GM03348 (cell line): ENCODE results near the gene ENPP7.
A peak's percentile ranks its signal among the peaks of the same experiment; 100 is the strongest.

Experiments
- DNase-seq: peaks from one replicate; pipeline ENCODE4 v3.0.0; 2012; ENCODE audit warnings: low spot score

The ENPP7 gene

GRCh38 chr17:79777894-79778503, 47.3 kb downstream of the ENPP7 start, which contains the start of gene CBX2:
CBX2 (plus strand) TSS chr17:79778148; CDS start chr17:79778236, 88 bp downstream.
- peak; percentile 99 for DNase-seq

- no peak for DNase-seq
Observed at GRCh38 chr17:79778504-79779083, 47.9 kb downstream of the ENPP7 start.

GRCh38 chr17:79779084-79779529, 48.4 kb downstream of the ENPP7 start:
- DNase-seq: no peak

- no peak for DNase-seq
Observed at GRCh38 chr17:79779661-79780365, 49.1 kb downstream of the ENPP7 start.

GRCh38 chr17:79781012-79781650, 50.4 kb downstream of the ENPP7 start:
- no peak for DNase-seq

GRCh38 chr17:79781736-79782575, 51.2 kb downstream of the ENPP7 start:
- DNase-seq: no peak

GRCh38 chr17:79783891-79784290, 53.1 kb downstream of the ENPP7 start:
- no peak for DNase-seq

GRCh38 chr17:79784353-79785016, 53.7 kb downstream of the ENPP7 start:
- DNase-seq: no peak

- DNase-seq: no peak
Observed at GRCh38 chr17:79785017-79785899, 54.5 kb downstream of the ENPP7 start.

- no peak for DNase-seq
Observed at GRCh38 chr17:79785900-79786810, 55.4 kb downstream of the ENPP7 start.

GRCh38 chr17:79786930-79787643, 56.3 kb downstream of the ENPP7 start:
- DNase-seq: no peak

- no peak for DNase-seq
Observed at GRCh38 chr17:79788455-79788854, 57.7 kb downstream of the ENPP7 start.

- no peak for DNase-seq
Observed at GRCh38 chr17:79788989-79789942, 58.5 kb downstream of the ENPP7 start.

- peak; percentile 85 for DNase-seq
Observed at GRCh38 chr17:79789943-79790804, 59.4 kb downstream of the ENPP7 start.

GRCh38 chr17:79790805-79791734, 60.3 kb downstream of the ENPP7 start:
- DNase-seq: no peak
